SK-N-MC (cell line): Measurements from ENCODE around the gene DIRAS1.
"Not testable (repeated sequence)": the region's sequence is repeated elsewhere in the genome, so short reads cannot be mapped to it uniquely, and the experiment has no call there.

Experiments
- EZH2 ChIP-seq: fragments of 200-600 bp; sonication (generic); IDR thresholded peaks from one replicate; pipeline ENCODE4 v1.6.1; 2017; ENCODE audit warnings: antibody characterized with exemption
- POLR2AphosphoS5 ChIP-seq: IDR thresholded peaks from 2 replicates; pipeline ENCODE4 v1.6.1; 2012; ENCODE audit warnings: mild to moderate bottlenecking, low read depth, low read length, borderline replicate concordance

DNA sequence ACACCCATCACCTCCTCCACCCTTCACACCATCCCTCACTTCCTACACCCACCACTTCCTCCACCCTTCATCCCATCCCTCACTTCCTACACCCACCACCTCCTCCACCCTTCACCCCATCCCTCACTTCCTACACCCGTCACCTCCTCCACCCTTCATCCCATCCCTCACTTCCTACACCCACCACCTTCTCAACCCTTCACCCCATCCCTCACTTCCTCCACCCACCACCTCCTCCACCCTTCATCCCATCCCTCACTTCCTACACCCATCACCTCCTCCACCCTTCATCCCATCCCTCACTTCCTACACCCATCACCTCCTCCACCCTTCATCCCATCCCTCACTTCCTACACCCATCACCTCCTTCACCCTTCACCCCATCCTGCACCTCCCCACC is 7.1 kb downstream of the DIRAS1 start:
- TF ChIP-seq POLR2AphosphoS5, EZH2: not testable (repeated sequence)
